HFFc6 (cell line): Measurements from ENCODE around the gene HACD1. TPM values are rescaled to one million over a fixed set of nuclear protein-coding genes. Genes with fewer than 3 reads are reported as not detected.
"Not testable (repeated sequence)": the region's sequence is repeated elsewhere in the genome, so short reads cannot be mapped to it uniquely, and the experiment has no call there.

Source experiments
- DNase-seq: peaks from one replicate; pipeline ENCODE4 v3.0.0-alpha.2; 2018
- H3K27ac Mint-ChIP-seq: 2 replicates; pipeline ENCODE4 v1.8.0; 2020; ENCODE audit warnings: mild to moderate bottlenecking, mixed read lengths
- H3K27me3 Mint-ChIP-seq: 2 replicates; pipeline ENCODE4 v1.8.0; 2021; ENCODE audit warnings: mild to moderate bottlenecking, moderate library complexity, mixed read lengths; ENCODE audit not compliant: insufficient read depth
- H3K36me3 Mint-ChIP-seq: 2 replicates; pipeline ENCODE4 v1.8.0; 2021; ENCODE audit warnings: low read depth, mixed read lengths
- H3K4me1 Mint-ChIP-seq: 2 replicates; pipeline ENCODE4 v1.8.0; 2020; ENCODE audit warnings: low read depth, mixed read lengths
- H3K4me3 Mint-ChIP-seq: 2 replicates; pipeline ENCODE4 v1.8.0; 2020; ENCODE audit warnings: mild to moderate bottlenecking, moderate library complexity, mixed read lengths
- H3K9me3 Mint-ChIP-seq: 2 replicates; pipeline ENCODE4 v1.8.0; 2020; ENCODE audit warnings: mild to moderate bottlenecking, mixed read lengths
- total RNA-seq, 6 experiments: library from RNA; stranded (reverse); fragmentation: NEBNext Ultra II Directional; extraction: Animal tissue kit (Norgen Biotek cat#: 25700); gene quantifications; 2 replicates in 1 of 6; 3 replicates in 5 of 6; pipeline ENCODE4 v1.2.3, GENCODE V29; 2021
- TF ChIP-seq, protein P1 (sequence below): fragments of 200-600 bp; sonication (generic); IDR thresholded peaks from 2 replicates; pipeline ENCODE4 v1.5.0; 2021; ENCODE audit warnings: antibody characterized with exemption, mild to moderate bottlenecking

HACD1 gene
- total RNA-seq, 6 experiments from 2014 or later: 84.6 to 138 (median 100) TPM

DNA sequence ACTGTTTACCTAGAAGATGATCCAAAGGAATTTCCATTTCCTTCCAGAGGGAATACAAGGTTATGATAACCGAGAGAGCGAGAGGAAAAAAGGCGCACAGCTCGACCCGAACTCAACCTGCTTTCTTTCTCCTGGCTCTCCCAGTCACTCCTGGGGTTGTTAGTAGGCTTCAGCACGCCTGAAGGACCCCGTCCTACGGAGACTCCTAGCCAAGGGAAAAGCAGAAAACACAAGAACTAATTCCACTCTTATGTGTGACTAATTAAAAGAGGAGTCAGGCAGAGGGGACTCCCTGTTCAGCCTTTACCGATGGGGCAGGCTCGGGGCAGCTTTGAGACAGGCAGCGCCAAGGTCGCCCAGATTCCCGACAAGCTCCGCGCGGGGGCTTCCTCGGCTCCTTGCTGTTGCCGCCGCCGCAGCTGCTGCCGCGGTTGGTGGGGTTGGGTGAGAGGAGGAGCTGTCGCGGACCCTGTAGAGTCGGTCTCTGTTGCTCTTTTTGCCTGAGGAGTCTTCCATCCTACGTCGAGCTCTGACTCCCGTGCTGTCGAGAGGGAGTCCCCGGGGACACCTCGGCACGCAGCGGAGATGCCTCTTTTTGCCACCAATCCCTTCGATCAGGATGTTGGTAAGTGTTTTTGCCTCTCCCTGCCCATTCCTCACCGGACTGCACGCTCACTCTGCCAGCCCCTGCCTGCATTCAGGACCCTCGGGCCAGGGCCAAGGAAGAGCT is 26.7 kb upstream of the HACD1 start, which contains the start of gene STAM:
TSS of gene STAM (plus strand) at position 397 of the 730 bp plus-strand sequence. CDS start at position 586, 189 bp downstream.
- DNase-seq: peak; percentile 90
- Mint-ChIP-seq H3K36me3 (peaks cover 47% of the 10 kb centered on the region), H3K9me3 (no peaks in the 10 kb centered on the region), H3K27ac (peak within 1 kb of the TSS; percentile 100), H3K27me3 (no peaks in the 10 kb centered on the region; the same call in none of the 2 replicates), H3K4me1 (peaks cover 52% of the 10 kb centered on the region), H3K4me3 (peak within 1 kb of the TSS; percentile 97)
- TF ChIP-seq, protein P1, sequence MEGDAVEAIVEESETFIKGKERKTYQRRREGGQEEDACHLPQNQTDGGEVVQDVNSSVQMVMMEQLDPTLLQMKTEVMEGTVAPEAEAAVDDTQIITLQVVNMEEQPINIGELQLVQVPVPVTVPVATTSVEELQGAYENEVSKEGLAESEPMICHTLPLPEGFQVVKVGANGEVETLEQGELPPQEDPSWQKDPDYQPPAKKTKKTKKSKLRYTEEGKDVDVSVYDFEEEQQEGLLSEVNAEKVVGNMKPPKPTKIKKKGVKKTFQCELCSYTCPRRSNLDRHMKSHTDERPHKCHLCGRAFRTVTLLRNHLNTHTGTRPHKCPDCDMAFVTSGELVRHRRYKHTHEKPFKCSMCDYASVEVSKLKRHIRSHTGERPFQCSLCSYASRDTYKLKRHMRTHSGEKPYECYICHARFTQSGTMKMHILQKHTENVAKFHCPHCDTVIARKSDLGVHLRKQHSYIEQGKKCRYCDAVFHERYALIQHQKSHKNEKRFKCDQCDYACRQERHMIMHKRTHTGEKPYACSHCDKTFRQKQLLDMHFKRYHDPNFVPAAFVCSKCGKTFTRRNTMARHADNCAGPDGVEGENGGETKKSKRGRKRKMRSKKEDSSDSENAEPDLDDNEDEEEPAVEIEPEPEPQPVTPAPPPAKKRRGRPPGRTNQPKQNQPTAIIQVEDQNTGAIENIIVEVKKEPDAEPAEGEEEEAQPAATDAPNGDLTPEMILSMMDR: no peak

DNA sequence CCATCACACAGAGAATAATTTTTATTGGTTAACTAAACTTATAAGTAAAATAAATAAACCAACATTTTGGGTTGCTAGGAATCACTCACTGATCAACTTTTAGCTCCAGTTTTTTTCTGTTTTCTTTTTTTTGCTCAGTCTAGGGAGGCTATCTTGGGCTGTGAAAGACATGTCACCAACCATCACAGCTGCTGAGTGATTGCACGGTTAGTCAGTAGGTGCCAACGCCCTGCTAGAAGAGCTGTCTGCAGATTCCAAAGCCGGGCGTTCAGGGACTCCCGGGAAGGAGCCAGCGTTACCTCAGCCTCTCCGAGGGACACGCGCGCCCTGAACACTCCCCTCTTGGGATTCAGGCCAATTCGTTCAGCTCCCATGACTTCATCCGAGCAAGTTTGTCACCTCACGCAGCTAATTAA is 26.2 kb upstream of the HACD1 start:
- no peaks in the 10 kb centered on the region; the same call in none of the 2 replicates for H3K27me3 Mint-ChIP-seq
- no peaks in the 10 kb centered on the region for H3K9me3 Mint-ChIP-seq
- peak overlapping the region; percentile 97 for H3K4me3 Mint-ChIP-seq
- TF ChIP-seq, protein P1: no peak
- peaks cover 47% of the 10 kb centered on the region for H3K4me1 Mint-ChIP-seq
- H3K27ac Mint-ChIP-seq: peak overlapping the region; percentile 100
- H3K36me3 Mint-ChIP-seq: peaks cover 41% of the 10 kb centered on the region
- peak; percentile 84 for DNase-seq

DNA sequence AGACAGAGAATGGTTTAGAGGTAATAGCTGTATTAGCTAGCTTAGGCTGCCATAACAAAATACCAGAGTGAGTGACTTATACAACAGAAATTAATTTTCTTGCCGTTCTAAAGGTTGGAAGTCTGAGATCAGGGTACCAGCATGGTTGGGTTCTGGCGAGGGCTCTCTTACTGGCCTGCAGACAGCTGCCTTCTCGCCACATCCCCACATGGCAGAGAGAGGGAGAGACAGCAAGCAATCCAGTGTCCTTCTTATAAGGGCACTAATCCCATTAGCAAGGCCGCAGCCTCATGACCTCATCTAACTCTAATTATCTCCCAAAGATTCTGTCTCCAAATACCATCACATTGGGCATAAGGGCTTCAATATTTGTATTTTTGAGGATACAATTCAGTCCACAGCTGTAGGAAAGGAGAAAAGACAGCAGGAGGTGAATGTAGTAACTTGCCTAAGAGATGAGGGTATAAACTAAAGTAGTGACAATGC is 23.2 kb upstream of the HACD1 start:
- Mint-ChIP-seq H3K36me3 (peaks cover 16% of the 10 kb centered on the region), H3K4me1 (peaks cover 19% of the 10 kb centered on the region), H3K27ac (no peak overlapping the region)

DNA sequence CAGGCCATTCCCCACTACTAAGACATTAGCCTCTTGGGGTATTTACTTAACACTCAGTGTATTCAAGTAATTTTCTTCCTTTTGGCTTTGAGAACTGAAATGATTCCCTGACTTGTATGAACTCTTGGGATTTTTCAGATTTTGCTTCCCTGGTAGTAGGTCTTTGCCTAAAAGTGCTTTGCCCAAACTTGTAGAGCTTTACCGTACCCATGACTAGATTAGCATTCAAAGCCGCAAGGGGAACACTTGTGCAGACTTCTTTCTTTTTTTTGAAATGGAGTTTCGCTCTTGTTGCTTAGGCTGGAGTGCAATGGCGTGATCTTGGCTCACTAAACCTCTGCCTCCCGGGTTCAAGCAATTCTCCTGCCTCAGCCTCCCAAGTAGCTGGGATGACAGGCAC is 20.7 kb upstream of the HACD1 start:
- Mint-ChIP-seq H3K4me3 (no peak overlapping the region), H3K36me3 (peaks cover 7% of the 10 kb centered on the region; the same call in 1 of the 2 replicates), H3K9me3 (no peaks in the 10 kb centered on the region), H3K27me3 (no peaks in the 10 kb centered on the region), H3K27ac (no peak overlapping the region), H3K4me1 (peaks cover 12% of the 10 kb centered on the region)
- TF ChIP-seq, protein P1: no peak
- DNase-seq: no peak

More for the DNA sequence above, 23.2 kb upstream of the HACD1 start:
- no peak overlapping the region for H3K4me3 Mint-ChIP-seq
- H3K9me3 Mint-ChIP-seq: no peaks in the 10 kb centered on the region
- TF ChIP-seq, protein P1: no peak
- H3K27me3 Mint-ChIP-seq: no peaks in the 10 kb centered on the region; the same call in none of the 2 replicates
- no peak for DNase-seq

DNA sequence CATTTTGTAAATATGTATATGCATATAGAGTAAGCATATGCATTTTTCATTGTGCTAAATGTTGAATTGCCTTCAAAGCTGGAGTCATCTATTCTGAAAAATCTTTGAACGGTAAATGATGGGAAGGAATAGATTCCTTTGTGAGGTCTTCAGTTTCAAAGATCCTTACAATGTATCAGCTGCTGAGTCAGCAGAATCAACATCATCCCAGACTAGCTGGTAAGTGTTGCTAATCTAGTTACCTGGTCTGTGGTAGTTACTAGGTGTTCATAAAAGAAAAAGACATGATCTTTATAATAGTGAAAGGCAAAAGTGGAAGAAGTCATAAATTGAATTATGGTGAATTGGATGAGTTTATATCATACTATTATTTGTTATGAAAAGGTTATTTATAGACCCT is 16.2 kb upstream of the HACD1 start:
- TF ChIP-seq, protein P1: no peak
- H3K4me3 Mint-ChIP-seq: no peak overlapping the region
- H3K36me3 Mint-ChIP-seq: no peaks in the 10 kb centered on the region
- H3K4me1 Mint-ChIP-seq: no peaks in the 10 kb centered on the region
- no peak for DNase-seq
- no peaks in the 10 kb centered on the region for H3K9me3 Mint-ChIP-seq
- H3K27me3 Mint-ChIP-seq: peaks cover 4% of the 10 kb centered on the region
- H3K27ac Mint-ChIP-seq: no peak overlapping the region

DNA sequence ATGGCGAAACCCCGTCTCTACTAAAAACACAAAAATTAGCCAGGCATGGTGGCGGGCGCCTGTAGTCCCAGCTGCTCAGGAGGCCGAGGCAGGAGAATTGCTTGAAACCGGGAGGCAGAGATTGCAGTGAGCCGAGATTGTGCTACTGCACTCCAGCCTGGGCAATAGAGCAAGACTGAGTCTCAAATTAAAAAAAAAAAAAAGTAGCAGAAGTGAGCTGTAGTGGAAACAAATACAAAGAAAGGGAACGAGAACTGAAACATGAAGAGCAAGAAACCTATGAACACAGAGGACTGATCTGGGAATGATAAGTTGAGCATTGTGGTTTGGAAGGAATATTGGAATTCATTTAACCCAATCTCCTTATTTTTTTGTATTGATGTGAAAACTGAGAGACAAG is 15.4 kb upstream of the HACD1 start:
- not testable (repeated sequence) for H3K4me3 Mint-ChIP-seq, H3K4me1 Mint-ChIP-seq, H3K27ac Mint-ChIP-seq, H3K27me3 Mint-ChIP-seq, H3K36me3 Mint-ChIP-seq, DNase-seq, H3K9me3 Mint-ChIP-seq
